GM19397 (cell line): Measurements from ENCODE around the gene ABCC6.
"Not testable (repeated sequence)": the region's sequence is repeated elsewhere in the genome, so short reads cannot be mapped to it uniquely, and the experiment has no call there.

Source experiments
- ATAC-seq: cut with Tn5 transposase; IDR thresholded peaks from one replicate; pipeline ENCODE4 v1.9.1; 2021; ENCODE audit warnings: mild to moderate bottlenecking, moderate library complexity; ENCODE audit not compliant: unreplicated experiment

Gene ABCC6

DNA sequence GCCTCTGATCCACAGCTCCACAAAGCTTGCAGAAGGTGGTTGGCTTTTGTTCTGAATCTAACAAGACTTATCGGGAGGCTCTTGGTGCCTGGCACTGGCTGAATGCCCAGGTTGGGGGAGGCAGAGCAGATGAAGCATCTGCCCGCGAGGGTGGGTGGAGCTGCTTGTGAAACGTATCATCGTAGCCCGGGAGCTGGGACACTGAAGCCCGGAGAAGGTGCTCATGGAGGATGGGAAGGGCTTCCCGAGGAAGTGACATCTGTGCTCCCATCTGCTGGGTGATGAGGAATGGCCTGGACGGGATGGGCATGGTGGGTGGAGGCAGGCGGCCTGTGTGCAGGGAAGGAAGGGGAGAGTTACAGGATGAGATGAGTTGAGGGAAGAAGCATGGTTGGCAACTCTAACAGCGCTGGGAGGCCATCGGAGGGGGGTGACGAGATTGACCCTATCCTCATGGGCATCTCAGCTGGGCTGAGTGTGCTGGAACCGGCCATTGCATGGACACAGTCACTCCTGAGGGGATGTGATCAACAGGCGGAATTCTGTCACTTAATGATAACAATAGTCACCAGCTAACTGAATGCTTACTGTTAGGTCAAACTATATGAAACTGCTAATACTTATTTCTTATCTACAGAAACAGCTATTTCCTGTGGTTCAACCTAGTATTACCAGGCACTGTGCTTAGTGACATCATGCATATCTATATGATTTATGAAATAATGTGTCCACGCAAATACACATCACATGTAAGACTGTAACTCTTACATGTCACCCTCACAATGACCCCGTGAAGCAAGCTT lies 102.7 kb downstream of the ABCC6 start:
- no peak for ATAC-seq

DNA sequence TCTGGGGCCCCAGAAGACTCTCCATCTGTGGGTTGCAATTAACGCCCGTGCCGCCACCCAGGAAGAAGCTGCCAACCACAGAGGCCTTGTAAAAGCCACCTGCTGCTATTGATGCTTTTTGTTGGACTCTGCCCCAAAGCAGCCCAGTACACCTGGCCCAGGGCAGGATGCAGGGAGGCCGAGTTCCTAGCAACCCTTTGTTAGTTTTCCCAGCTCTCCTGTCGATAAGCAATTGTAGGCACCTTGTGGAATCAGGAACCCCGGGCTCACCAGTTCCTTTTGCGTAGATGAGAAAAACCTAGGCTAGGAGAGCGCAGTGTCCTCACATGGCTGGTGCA lies 103.3 kb downstream of the ABCC6 start:
- ATAC-seq: no peak

DNA sequence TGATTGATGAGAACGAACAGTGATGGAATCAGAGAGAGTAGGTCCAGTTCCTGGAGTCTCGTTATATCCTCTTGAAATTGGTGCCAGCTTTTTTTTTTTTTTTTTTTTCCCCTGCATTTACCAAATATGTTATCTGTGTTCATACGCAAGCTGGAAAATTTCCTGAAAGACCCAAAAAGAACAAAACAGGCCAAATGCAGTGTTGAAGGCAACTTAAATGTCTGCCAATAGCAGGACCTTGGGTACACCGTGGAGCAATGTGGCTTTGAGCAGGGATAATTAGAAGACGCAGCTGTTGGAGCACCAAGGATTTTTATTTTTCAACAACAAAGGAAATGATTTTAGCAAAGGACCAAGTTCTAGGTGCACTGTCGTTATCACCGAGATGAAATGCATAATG lies 105.0 kb downstream of the ABCC6 start:
- ATAC-seq: no peak

DNA sequence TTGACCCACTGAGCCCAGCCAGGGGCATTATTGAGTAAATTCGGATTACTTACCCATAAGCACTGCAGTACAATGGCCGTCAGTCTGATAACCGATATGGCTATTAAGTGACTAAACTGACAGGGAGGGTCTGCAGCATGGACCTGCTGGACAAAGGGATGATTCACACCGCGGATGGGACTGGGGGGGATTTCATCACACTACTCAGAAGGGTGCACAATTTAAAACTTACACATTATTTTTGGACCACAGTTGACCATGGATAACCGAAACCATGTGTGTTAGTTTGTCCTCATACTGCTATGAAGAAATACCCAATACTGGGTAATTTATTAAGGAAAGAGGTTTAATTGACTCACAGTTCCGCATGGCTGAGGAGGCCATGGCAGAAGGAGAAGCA lies 106.5 kb downstream of the ABCC6 start:
- ATAC-seq: no peak

DNA sequence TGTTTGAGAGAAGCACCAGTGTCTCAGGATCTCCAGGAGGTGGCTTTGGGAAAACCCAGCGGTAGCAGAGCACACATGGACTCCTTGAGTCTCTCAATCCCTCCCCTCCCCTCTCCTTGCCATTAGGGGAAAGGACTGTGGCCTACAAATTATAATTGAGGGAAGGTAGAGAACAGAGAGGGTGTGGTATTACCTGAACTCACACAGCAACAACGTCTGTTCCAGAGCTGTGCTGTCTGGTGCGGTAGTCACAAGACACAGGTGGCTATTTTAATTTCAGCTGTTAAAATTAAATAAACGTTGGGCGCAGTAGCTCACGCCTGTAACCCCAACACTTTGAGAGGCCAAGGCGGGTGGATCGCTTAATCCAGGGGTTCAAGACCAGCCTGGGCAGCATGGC lies 110.2 kb downstream of the ABCC6 start:
- ATAC-seq: no peak

DNA sequence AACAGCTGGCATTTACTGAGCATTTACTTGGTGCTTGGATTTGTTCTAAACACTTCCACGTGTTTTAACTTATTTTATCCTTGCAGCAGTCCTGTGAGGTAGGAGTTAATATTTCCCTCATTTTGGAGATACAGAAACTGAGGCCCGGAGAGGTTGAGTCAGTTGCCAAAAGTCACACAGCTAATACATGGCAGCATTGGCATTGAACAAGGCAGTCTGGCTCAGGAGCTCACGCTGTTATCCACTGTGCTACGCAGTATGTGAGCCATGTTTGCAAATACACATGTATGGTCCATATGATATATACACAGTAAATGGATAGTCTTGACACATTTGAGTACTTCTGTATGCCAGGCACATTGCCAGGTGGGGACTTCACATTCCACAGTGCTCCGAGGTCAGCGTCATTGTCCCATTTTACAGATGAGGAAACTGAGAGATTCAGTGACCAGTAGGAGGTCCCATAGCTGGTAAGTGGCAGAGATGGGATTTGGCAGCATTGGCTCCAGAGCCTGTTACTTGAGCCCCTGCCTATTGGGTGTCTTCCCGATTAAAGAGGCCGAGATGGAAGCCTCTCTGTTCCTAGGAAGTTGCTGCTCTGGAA lies 110.7 kb downstream of the ABCC6 start:
- ATAC-seq: no peak

DNA sequence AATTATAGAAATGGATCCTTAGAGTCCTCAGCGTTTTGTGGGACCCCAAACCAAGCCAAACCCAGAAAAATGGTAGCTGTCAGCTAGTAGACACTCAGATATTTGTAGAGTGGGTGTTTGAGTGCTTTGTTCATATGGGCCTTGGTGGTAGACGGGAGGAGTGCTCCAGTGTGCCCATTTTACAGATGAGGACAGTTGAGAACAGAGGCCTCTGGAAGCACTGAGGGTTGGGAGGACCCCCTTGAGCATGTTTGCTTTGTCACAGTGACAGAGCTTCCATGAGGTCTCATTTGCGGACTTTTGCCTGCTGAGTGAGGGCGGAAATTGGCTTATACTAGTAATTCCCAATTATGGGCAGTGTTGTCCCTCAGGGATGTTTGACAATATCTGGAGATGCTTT lies 111.7 kb downstream of the ABCC6 start:
- no peak for ATAC-seq

DNA sequence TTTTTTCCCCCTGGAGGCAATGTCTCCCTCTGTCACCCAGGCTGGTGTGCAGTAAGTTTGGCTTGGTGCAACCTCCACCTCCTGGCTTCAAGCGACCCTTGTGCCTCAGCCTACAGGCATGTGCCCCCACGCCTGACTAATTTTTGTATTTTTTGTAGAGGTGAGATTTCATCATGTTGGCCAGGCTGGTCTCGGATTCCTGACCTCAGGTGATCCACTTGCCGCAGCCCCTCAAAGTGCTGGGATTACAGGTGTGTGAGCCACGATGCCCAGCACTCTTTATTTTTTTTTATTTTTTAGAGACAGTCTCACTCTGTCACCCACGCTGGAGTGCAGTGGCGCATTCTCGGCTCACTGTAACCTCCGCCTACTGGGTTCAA lies 113.2 kb downstream of the ABCC6 start:
- ATAC-seq: no peak

DNA sequence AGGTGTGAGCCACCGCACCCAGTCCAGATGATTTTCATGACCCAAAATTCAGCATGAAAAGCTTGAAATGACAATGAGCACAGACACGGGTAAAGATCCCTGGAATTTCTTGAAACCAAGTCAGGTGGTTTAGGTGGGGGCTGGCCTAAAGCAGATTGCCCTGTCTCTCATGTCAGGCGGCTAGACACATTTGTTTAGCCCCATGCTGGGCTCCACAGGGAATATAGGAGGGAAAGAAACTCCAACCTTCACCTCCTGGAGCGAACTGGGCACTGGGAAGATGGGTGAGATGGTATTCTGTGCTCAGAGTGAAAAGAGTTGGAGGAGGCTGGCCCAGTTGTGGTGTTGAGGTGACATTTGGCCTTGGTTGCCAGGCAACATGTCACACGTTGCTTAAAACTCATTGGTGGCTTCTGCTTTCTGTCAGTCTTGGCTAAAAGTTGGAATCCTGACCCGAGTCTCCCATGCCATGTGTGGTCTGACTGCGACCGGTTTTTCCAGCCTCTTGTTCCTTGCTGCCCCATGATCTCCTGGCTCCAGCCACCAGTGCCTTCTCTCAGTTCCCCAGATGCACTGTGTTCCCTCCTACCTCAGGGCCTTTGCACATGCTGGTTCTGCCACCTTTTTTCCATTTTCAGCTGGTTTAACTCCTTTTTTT lies 113.7 kb downstream of the ABCC6 start:
- no peak for ATAC-seq

DNA sequence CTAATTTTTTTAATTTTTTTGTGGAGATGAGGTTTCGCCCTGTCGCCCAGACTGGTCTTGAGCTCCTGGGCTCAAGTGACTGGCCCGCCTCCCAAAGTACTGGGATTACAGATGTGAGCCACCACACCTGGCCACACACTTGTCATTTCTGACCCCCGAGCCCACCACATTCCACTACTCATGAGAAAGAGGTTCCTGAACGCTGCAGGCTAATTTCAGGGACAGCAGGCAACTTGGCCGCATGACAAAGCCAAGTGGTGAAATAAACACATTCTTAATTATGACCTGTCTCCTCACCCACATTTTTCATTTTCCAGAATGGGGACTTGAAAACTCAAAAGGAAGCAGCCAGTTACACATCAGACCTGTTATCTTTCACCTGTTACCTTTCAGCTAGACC lies 114.5 kb downstream of the ABCC6 start:
- no peak for ATAC-seq

DNA sequence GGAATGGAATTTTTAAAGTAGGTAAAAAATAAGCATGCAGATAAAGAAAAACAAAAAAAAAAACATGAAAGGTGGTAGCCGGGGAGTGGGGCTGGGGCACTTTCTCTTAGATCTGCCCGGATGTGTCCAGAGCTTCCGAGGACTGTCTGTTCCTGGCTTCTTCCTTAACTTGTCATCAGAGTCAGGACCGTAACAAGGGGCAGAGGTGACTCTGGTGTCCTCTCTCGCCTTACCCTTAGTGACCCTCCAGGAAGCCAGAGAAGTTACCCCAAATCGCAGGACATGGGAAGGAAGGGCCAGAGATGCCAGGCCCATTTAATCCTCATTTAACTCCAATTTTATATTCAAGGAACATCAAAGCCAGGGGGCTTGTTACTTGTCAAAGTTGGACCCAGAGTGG lies 115.5 kb downstream of the ABCC6 start:
- ATAC-seq: no peak

DNA sequence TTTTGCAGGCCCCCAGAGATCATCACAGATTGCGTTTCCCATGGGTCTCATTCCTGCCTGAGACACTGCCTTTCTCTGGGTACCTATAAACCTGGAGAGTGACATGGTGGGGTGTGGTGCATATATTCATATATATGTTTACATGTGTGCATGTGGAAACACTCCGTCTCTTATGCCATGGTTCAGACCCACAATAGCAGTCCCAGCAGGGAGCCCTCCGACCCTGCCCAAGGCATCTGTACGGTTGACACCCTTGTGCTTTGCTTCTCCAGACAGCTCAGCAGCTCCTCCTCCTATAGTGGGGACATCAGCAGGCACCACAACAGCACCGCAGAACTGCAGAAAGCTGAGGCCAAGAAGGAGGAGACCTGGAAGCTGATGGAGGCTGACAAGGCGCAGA lies 116.8 kb downstream of the ABCC6 start:
- no peak for ATAC-seq

DNA sequence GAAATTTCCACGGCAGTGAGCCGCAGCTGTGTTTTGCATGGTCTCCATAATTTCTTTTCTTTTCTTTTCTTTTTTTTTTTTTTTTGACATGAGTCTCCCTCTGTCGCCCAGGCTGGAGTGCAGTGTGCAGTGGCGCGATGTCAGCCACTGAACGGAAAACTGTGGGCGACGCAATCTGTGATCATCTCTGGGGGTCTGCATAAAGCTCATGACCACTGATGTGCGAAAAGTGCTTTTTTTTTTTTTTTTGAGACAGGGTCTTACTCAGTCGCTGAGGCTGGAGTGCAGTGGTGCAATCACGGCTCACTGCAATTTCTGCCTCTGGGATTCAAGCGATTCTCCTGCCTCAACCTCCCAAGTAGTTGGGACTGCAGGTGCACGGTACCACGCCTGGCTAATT lies 117.6 kb downstream of the ABCC6 start:
- no peak for ATAC-seq

DNA sequence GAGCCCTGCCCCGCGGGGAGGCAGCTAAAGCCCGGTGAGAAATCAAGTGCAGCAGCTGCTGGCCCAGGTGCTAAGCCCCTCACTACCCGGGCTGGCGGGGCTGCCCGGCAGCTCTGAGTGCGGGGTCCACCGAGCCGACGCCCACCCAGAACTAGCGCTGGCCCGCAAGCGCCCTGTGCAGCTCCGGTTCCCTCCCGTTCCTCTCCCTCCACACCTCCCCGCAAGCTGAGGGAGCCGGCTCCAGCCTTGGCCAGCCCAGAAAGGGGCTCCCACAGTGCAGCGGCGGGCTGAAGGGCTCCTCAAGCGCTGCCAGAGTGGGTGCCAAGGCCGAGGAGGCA lies 118.5 kb downstream of the ABCC6 start:
- not testable (repeated sequence) for ATAC-seq

DNA sequence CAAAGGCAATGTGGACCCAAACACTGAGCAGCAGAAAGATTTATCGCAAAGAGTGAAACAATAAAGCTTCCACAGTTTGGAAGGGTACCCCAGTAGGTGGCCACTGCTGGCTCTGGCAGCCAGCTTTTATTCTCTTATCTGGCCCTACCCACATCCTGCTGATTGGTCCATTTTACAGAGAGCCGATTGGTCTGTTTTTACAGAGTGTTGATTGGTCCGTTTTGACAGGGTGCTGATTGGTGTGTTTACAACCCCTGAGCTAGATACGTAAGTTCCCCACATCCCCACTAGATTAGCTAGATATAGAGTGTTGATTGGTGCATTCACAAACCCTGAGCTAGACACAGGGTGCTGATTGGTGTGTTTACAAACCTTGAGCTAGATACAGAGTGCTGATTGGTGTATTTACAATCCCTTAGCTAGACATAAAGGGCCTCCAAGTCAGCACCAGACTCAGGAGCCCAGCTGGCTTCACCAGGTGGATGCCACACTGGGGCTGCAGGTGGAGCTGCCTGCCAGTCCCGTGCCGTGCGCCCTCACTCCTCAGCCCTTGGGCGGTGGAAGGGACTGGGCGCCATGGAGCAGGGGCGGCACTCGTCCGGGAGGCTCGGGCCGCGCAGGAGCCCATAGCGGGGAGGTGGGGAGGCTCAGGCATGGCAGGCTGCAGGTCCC lies 119.0 kb downstream of the ABCC6 start:
- ATAC-seq: not testable (repeated sequence)

DNA sequence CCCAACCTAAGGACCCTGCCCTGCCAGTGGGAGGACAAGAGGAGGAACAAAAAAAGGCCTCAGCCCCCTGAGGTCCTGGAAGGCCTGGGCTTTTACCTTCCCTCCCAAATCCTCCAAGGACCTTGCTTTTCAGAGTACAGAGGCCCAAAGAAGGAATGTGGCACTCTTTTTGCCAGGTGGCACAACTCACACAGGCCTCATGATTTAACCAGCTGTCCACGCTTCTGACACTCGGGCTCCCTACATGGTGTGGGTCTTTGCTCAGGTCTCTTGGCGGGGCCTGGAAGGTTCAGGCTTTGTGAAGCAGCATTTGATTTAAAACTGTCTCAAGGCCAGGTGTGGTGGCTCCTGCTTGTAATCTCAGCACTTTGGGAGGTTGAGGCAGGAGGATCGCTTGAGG lies 120.6 kb downstream of the ABCC6 start:
- ATAC-seq: no peak

DNA sequence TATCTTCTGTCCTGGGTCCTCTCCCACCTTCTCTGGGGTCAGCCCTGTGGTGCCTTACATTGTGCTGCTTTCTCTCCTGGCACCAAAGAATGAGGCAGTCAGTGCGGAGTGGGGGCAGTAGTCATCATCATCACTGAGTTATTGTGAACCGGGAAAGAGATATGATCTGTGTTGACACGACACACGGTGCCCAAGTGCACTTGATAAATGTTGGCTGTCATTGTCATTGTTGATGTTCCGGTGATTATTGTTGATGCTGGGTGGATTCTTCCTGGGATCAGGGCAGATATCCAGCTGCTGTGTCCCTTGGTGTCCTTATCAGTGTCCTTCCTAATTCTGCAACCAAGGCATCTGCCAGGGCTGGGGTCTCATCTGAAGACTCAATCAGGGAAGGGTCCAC lies 121.7 kb downstream of the ABCC6 start:
- ATAC-seq: no peak

DNA sequence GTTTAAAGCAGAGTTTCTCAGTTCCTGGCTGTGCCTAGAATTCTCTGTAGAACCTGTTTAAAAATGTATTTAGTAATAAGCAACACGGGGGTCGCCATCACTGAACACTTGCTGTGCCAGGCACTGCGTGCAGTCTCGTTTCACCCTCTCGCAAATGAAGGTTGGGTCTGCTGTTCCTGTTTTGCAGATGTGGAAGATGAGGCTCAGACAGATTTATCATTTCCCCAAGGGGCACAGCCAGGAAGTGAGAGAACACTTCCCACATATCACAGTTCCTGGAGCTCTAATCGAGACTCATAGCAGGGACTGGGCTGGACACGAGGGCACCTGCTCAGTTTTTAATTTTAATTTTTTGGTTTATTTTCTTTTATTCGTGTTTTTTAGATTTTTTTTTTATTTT lies 122.7 kb downstream of the ABCC6 start:
- no peak for ATAC-seq

DNA sequence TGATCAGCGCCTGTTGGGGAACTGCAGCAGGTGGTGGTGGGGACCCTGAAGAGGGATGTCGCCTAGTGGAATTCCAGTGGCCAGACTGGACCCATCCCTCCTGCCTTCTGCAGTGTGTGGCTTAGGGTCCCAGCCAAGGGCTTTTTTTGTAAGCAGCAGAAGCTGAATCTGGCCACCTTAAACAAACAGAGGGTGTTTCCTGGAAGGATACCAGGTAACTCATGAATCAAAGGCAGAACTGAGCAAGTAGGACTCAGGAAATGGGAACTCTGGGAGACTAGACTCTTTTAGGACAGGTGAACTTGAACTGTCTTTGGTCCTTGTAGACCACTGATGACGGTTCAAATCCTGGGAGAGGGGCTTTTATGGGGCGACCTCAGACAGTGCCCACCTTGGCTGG lies 124.0 kb downstream of the ABCC6 start:
- ATAC-seq: no peak
